WERI-Rb-1 (cell line): ENCODE results near the gene FAM171A2.
"Not testable (repeated sequence)": the region's sequence is repeated elsewhere in the genome, so short reads cannot be mapped to it uniquely, and the experiment has no call there.

Experiments used
- DNase-seq: peaks from one replicate; pipeline ENCODE4 v3.0.0-alpha.2; 2020
- H3K27ac ChIP-seq: fragments of 250-450 bp; sonication (Bioruptor Pico); 2 replicates; pipeline ENCODE4 v1.5.1; 2020; ENCODE audit warnings: mild to moderate bottlenecking, moderate library complexity
- H3K27me3 ChIP-seq: fragments of 250-450 bp; sonication (Bioruptor Pico); 2 replicates; pipeline ENCODE4 v1.5.1; 2021; ENCODE audit warnings: mild to moderate bottlenecking, low read depth, moderate library complexity; ENCODE audit not compliant: insufficient read depth, severe bottlenecking
- H3K36me3 ChIP-seq: fragments of 250-450 bp; sonication (Bioruptor Pico); 2 replicates; pipeline ENCODE4 v1.5.1; 2020; ENCODE audit warnings: mild to moderate bottlenecking, moderate library complexity
- H3K4me3 ChIP-seq: 2 replicates; pipeline ENCODE4 v1.5.1; 2011; ENCODE audit warnings: low read depth, mild to moderate bottlenecking, control low read depth, low read length
- H3K9me3 ChIP-seq: fragments of 250-450 bp; sonication (Bioruptor Pico); 2 replicates; pipeline ENCODE4 v1.5.1; 2021; ENCODE audit warnings: mild to moderate bottlenecking, moderate library complexity; ENCODE audit not compliant: severe bottlenecking
- TF ChIP-seq, protein P1 (sequence below): IDR thresholded peaks from 2 replicates; pipeline ENCODE4 v1.5.1; 2011; ENCODE audit warnings: low read depth, mild to moderate bottlenecking, control low read depth, inconsistent platforms, low read length

The FAM171A2 gene

DNA sequence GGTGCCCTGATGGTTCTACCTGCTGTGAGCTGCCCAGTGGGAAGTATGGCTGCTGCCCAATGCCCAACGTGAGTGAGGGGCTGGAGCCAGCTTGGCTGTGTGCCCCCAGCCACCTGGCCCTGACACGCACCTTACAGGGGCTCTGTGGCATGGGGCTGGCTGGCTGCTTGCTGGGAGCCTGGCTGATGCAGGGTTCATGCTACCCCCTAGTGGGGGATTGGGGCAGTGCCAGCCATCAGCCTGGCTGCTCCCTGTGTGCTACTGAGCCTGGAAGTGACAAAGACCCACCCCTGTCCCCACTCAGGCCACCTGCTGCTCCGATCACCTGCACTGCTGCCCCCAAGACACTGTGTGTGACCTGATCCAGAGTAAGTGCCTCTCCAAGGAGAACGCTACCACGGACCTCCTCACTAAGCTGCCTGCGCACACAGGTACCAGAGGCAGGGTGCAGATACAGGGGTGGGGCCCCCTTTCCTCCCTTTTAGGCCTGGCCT lies 12.9 kb downstream of the FAM171A2 start:
- peak; percentile 88 for DNase-seq
- no peak overlapping the region for H3K4me3 ChIP-seq
- TF ChIP-seq, protein P1, sequence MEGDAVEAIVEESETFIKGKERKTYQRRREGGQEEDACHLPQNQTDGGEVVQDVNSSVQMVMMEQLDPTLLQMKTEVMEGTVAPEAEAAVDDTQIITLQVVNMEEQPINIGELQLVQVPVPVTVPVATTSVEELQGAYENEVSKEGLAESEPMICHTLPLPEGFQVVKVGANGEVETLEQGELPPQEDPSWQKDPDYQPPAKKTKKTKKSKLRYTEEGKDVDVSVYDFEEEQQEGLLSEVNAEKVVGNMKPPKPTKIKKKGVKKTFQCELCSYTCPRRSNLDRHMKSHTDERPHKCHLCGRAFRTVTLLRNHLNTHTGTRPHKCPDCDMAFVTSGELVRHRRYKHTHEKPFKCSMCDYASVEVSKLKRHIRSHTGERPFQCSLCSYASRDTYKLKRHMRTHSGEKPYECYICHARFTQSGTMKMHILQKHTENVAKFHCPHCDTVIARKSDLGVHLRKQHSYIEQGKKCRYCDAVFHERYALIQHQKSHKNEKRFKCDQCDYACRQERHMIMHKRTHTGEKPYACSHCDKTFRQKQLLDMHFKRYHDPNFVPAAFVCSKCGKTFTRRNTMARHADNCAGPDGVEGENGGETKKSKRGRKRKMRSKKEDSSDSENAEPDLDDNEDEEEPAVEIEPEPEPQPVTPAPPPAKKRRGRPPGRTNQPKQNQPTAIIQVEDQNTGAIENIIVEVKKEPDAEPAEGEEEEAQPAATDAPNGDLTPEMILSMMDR, result peak; percentile 100
- no peaks in the 10 kb centered on the region for H3K9me3 ChIP-seq
- peaks cover 42% of the 10 kb centered on the region for H3K36me3 ChIP-seq
- no peak overlapping the region for H3K27ac ChIP-seq
- no peaks in the 10 kb centered on the region for H3K27me3 ChIP-seq

DNA sequence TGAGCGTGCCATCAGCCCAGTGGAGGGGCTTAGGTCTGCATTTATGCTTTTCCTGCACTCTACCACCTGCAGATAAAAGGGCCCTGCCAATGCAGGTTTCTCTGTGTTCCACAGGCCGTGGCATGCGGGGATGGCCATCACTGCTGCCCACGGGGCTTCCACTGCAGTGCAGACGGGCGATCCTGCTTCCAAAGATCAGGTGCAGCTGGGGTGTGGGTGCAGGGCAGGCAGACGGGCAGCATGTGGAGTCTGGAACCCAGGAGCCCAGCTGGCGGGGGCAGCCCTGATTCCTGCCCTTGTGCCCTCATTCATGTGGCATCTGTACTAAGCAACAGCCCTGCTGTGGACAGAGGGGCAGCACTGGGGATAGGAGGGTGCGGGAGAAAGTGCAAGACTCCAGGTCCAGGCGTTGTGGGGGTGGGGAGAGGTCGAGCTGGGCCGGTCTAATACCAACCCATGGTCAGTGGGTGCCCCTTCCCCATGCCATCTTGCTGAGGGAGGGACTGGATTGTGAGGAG lies 14.0 kb downstream of the FAM171A2 start:
- DNase-seq, result peak; percentile 10
- Histone ChIP-seq H3K27me3 (no peaks in the 10 kb centered on the region), H3K36me3 (peaks cover 32% of the 10 kb centered on the region), H3K4me3 (no peak overlapping the region), H3K9me3 (no peaks in the 10 kb centered on the region), H3K27ac (no peak overlapping the region)
- TF ChIP-seq, protein P1, result no peak

DNA sequence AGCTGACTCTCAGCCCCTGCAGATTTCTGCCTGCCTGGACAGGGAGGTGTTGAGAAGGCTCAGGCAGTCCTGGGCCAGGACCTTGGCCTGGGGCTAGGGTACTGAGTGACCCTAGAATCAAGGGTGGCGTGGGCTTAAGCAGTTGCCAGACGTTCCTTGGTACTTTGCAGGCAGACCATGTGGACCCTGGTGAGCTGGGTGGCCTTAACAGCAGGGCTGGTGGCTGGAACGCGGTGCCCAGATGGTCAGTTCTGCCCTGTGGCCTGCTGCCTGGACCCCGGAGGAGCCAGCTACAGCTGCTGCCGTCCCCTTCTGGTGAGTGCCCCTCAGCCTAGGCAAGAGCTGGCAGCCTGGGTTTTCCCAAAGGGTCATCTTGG lies 14.7 kb downstream of the FAM171A2 start:
- DNase-seq, result no peak
- H3K36me3 ChIP-seq, result peaks cover 32% of the 10 kb centered on the region
- no peak overlapping the region for H3K4me3 ChIP-seq
- TF ChIP-seq, protein P1, result no peak
- no peaks in the 10 kb centered on the region for H3K27me3 ChIP-seq
- H3K9me3 ChIP-seq, result no peaks in the 10 kb centered on the region
- H3K27ac ChIP-seq, result no peak overlapping the region

DNA sequence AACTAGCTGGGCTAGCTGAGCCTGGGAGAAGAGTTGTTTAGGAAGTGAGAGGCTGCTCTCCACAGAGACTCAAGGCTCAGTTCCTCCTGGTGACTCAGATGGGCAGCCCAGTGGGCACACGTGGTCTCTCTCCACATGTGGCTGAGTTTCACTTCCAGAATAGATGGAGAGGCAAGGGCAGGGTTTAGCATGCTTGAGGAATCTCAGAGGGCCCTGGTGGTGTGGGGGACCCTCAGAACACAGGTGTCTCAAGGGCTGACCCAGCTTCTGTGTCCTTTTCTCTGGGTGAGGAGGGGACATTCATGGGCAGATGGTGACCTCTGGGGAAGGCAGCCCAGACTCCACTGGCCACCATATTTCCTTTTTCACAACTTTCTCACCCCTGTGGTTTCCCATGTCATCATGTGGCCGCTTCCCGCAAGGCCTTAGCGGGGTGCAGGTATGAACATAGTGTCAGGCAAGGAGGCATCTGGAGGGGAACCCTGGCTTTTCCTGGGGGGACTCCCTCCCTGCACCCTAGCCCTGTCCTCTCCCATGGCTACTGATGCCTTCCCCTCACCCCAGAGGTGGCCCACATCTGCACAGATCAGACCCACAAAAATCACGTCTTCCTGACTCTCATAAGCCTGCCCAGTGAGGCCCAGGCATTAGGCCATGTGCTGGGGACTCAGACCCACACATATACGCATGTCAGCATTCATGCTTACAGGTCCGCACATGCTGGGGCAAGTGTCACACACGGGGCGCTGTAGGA lies 15.2 kb downstream of the FAM171A2 start:
- H3K4me3 ChIP-seq, result no peak overlapping the region
- peak; percentile 10 for DNase-seq
- H3K27me3 ChIP-seq, result no peaks in the 10 kb centered on the region
- TF ChIP-seq, protein P1, result no peak
- H3K9me3 ChIP-seq, result no peaks in the 10 kb centered on the region
- peaks cover 32% of the 10 kb centered on the region for H3K36me3 ChIP-seq
- H3K27ac ChIP-seq, result no peak overlapping the region

DNA sequence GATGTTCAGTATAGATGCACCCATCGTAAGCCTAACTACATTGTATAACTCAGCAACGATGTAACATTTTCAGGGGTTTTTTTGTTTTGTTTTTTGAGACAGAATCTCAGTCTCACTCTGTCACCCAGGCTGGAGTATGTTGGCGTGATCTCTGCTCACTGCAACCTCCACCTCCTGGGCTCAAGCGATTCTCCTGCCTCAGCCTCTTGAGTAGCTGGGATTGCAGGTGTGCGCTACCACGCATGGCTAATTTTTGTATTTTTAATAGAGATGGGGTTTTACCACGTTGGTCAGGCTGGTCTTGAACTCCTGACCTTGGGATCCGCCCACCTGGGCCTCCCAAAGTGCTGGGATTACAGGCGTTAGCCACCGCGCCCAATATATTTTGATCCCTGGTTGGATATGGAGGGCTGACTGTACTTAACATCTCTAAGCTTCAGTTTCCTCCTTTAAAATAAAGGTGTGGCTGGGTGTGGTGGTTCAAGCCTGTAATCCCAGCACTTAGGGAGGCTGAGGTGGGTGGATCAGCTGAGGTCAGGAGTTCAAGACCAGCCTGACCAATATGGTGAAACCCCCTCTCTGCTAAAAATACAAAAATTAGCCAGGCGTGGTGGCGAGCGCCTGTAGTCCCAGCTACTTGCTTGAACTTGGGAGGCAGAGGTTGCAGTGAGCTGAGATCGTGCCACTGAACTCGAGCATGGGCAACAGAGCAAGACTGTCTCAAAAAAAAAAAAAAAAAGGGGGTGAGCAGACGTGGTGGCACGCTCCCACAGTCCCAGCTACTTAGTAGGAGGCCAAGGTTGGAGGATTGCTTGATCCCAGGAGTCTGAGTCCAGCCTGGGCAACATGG lies 16.2 kb downstream of the FAM171A2 start:
- H3K27ac ChIP-seq, H3K9me3 ChIP-seq, H3K27me3 ChIP-seq, DNase-seq, H3K4me3 ChIP-seq: not testable (repeated sequence)
- peaks cover 26% of the 10 kb centered on the region for H3K36me3 ChIP-seq
